IPS DF 19.7 (cell line): ENCODE measurements around the gene TECPR2.

Experiments used
- DNase-seq: peaks from one replicate; pipeline ENCODE4 v3.0.0-alpha.2; 2013; ENCODE audit warnings: low read depth, low spot score

The TECPR2 gene

GRCh38 chr14:102373110-102373509, 10.4 kb downstream of the TECPR2 start:
- DNase-seq, result no peak

- DNase-seq, result no peak
Observed at GRCh38 chr14:102374264-102374663, 11.5 kb downstream of the TECPR2 start.

- DNase-seq, result no peak
Observed at GRCh38 chr14:102375119-102375518, 12.4 kb downstream of the TECPR2 start.

- no peak for DNase-seq
Observed at GRCh38 chr14:102377696-102378095, 15.0 kb downstream of the TECPR2 start.

- no peak for DNase-seq
Observed at GRCh38 chr14:102378830-102379229, 16.1 kb downstream of the TECPR2 start.

- no peak for DNase-seq
Observed at GRCh38 chr14:102387086-102387485, 24.3 kb downstream of the TECPR2 start.

- no peak for DNase-seq
Observed at GRCh38 chr14:102389246-102389645, 26.5 kb downstream of the TECPR2 start.

- no peak for DNase-seq
Observed at GRCh38 chr14:102390064-102390855, 27.5 kb downstream of the TECPR2 start.

GRCh38 chr14:102392506-102392905, 29.8 kb downstream of the TECPR2 start:
- DNase-seq, result no peak

GRCh38 chr14:102394717-102395375, 32.1 kb downstream of the TECPR2 start:
- no peak for DNase-seq

GRCh38 chr14:102396521-102396920, 33.8 kb downstream of the TECPR2 start:
- no peak for DNase-seq

GRCh38 chr14:102403028-102403427, 40.3 kb downstream of the TECPR2 start:
- no peak for DNase-seq

GRCh38 chr14:102407258-102407657, 44.5 kb downstream of the TECPR2 start:
- DNase-seq, result no peak

- no peak for DNase-seq
Observed at GRCh38 chr14:102408724-102409123, 46.0 kb downstream of the TECPR2 start.

GRCh38 chr14:102415671-102416070, 52.9 kb downstream of the TECPR2 start:
- DNase-seq, result no peak

GRCh38 chr14:102417001-102417431, 54.3 kb downstream of the TECPR2 start:
- no peak for DNase-seq

- no peak for DNase-seq
Observed at GRCh38 chr14:102417646-102418045, 54.9 kb downstream of the TECPR2 start.

- DNase-seq, result no peak
Observed at GRCh38 chr14:102418169-102418852, 55.6 kb downstream of the TECPR2 start.

- DNase-seq, result no peak
Observed at GRCh38 chr14:102418853-102419240, 56.1 kb downstream of the TECPR2 start.

- no peak for DNase-seq
Observed at GRCh38 chr14:102419276-102419675, 56.5 kb downstream of the TECPR2 start.

GRCh38 chr14:102419716-102420115, 57.0 kb downstream of the TECPR2 start:
- no peak for DNase-seq

- DNase-seq, result no peak
Observed at GRCh38 chr14:102421411-102422057, 58.8 kb downstream of the TECPR2 start.
